Activated T-helper 1 cell treated with anti-CD3 and anti-CD28 coated beads, Interleukin-12 subunit alpha, Interleukin-12 subunit beta, Interleukin-2, Interleukin-4 antibody, amounts not matched to agents 30 ng/mL and 10 ng/mL and 1 ng/mL, durations not matched to agents 14 hours and 24 hours and 36 hours (primary cell): ENCODE data around the gene ATAD3A. TPM values are rescaled to one million over a fixed set of nuclear protein-coding genes. Genes with fewer than 3 reads are reported as not detected.
"Not testable (repeated sequence)": the region's sequence is repeated elsewhere in the genome, so short reads cannot be mapped to it uniquely, and the experiment has no call there.

Experiments used
- DNase-seq: peaks from one replicate; pipeline ENCODE4 v3.0.0; 2021; ENCODE audit warnings: low spot score
- H3K27ac Mint-ChIP-seq: one replicate; pipeline ENCODE4 v1.8.0; 2021; ENCODE audit warnings: mild to moderate bottlenecking, mixed read lengths
- H3K27me3 Mint-ChIP-seq: one replicate; pipeline ENCODE4 v1.8.0; 2022; ENCODE audit warnings: mild to moderate bottlenecking, moderate library complexity, mixed read lengths; ENCODE audit not compliant: insufficient read depth
- H3K36me3 Mint-ChIP-seq: one replicate; pipeline ENCODE4 v1.8.0; 2021; ENCODE audit warnings: low read depth, mixed read lengths
- H3K4me1 Mint-ChIP-seq: one replicate; pipeline ENCODE4 v1.8.0; 2021; ENCODE audit warnings: low read depth, mixed read lengths
- H3K4me3 Mint-ChIP-seq: one replicate; pipeline ENCODE4 v1.8.0; 2021; ENCODE audit warnings: mild to moderate bottlenecking, moderate library complexity, mixed read lengths
- H3K9me3 Mint-ChIP-seq: one replicate; pipeline ENCODE4 v1.8.0; 2021; ENCODE audit warnings: mixed read lengths
- intact Hi-C: fragments of 100-400 bp; cut with micrococcal nuclease; formaldehyde crosslinking; loops from one replicate; pipeline ENCODE4 v1.15.1; 2024
- total RNA-seq: library from RNA; stranded (reverse); gene quantifications from 2 replicates; pipeline ENCODE4 v1.2.3, GENCODE V29; 2022

Gene ATAD3A
- total RNA-seq, 1 donor from 2014 or later, result 108 TPM

GRCh38 chr1:1480488-1480867 is 31.5 kb upstream of the ATAD3A start:
- H3K4me1 Mint-ChIP-seq, DNase-seq, H3K9me3 Mint-ChIP-seq, intact Hi-C loops, H3K27me3 Mint-ChIP-seq, H3K4me3 Mint-ChIP-seq, H3K27ac Mint-ChIP-seq: not testable (repeated sequence)
- H3K36me3 Mint-ChIP-seq, result peaks cover 21% of the 10 kb centered on the region

DNA sequence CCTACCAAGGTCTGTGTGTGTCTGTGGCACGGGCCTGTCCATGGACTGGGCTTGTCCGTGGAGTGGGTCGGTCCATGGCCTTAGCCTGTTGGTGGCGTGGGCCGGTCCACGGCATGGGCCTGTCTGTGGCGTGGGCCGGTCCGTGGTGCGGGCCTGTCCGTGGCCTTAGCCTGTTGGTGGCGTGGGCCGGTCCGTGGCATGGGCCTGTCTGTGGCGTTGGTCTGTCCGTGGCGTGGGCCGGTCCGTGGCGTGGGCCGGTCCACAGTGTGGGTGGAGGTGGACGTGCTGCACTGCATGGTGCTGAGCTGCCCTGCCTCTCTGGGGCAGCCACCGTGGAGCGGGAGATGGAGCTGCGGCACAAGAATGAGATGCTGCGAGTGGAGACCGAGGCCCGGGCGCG is 30.2 kb upstream of the ATAD3A start:
- H3K27ac Mint-ChIP-seq, H3K4me3 Mint-ChIP-seq, H3K4me1 Mint-ChIP-seq, intact Hi-C loops, H3K27me3 Mint-ChIP-seq, H3K9me3 Mint-ChIP-seq, DNase-seq: not testable (repeated sequence)
- peaks cover 21% of the 10 kb centered on the region for H3K36me3 Mint-ChIP-seq

DNA sequence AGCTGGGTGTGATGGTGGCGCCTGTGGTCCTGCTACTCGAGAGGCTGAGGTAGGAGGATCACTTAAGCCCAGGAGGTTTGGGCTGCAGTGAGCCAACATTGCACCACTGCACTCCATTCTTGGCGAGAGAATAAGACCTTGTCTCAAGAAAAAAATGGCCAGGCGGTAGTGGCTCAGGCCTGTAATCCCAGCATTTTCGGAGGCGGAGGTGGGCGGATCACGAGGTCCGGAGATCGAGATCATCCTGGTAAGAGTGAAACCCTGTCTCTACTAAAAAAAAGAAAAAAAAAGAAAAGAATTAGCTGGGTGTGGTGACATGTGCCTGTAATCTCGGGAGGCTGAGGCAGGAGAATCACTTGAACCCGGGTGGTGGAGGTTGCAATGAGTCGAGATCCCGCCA is 29.1 kb upstream of the ATAD3A start:
- no peaks in the 10 kb centered on the region for H3K4me1 Mint-ChIP-seq
- intact Hi-C loops, result no loop called here
- no peaks in the 10 kb centered on the region for H3K27me3 Mint-ChIP-seq
- H3K27ac Mint-ChIP-seq, result no peak overlapping the region
- no peak overlapping the region for H3K4me3 Mint-ChIP-seq
- H3K36me3 Mint-ChIP-seq, result peaks cover 20% of the 10 kb centered on the region
- H3K9me3 Mint-ChIP-seq, result no peaks in the 10 kb centered on the region
- no peak for DNase-seq

DNA sequence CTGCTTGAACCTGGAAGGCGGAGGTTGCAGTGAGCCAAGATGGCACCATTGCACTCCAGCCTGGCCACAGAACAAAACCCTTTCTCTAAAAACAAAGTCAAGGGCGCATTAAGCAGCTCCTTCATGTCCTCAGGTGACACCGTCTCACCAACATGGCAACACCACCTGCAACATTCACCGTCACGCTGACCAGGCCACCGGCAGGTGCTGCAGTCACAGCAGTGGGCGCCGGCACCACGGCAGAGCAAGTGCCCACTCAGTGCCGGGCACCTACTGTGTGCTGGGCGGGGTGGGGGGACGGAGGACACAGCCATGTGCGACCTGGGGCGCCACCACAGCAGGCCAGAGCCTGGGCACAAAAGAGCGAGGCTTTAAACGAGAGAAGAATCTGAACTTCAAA is 28.2 kb upstream of the ATAD3A start:
- no peak overlapping the region for H3K27ac Mint-ChIP-seq
- no peaks in the 10 kb centered on the region for H3K4me1 Mint-ChIP-seq
- no peaks in the 10 kb centered on the region for H3K9me3 Mint-ChIP-seq
- peaks cover 20% of the 10 kb centered on the region for H3K36me3 Mint-ChIP-seq
- no peak for DNase-seq
- intact Hi-C loops, result no loop called here
- no peaks in the 10 kb centered on the region for H3K27me3 Mint-ChIP-seq
- H3K4me3 Mint-ChIP-seq, result no peak overlapping the region

DNA sequence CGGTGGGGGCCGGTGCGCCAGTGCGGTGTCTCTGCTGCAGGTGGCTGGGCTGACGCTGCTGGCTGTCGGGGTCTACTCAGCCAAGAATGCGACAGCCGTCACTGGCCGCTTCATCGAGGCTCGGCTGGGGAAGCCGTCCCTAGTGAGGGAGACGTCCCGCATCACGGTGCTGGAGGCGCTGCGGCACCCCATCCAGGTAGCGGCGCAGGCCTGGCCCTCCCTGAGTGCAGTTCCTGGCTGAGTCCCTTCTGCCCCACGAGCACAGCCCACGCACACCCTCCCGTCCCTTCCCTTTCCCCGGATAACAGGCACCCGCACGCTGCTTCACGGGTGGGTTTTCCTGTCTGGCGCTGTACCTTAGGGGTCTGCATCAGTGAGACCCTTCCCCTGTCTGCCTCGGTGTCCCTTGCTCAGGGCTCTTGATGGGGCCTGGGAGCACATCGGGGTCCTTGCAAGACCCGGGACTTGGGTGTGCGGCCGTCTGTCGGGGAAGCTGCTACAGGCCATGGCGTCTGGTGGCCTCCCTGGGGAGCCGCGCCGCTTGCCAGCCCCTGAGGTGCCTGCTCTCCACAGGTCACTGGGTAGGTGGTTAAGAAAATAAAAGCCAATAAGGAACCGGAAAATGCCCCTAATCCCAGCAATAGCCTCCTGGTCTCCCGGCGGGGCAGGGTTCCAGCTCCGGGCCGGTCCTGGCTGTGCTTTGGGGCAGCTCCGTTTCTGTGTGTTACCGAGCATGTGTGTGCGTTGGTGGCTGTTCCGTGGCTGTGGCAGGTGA is 26.8 kb upstream of the ATAD3A start:
- H3K4me1 Mint-ChIP-seq, H3K27me3 Mint-ChIP-seq, H3K4me3 Mint-ChIP-seq, H3K27ac Mint-ChIP-seq, DNase-seq, H3K9me3 Mint-ChIP-seq, intact Hi-C loops: not testable (repeated sequence)
- peaks cover 17% of the 10 kb centered on the region for H3K36me3 Mint-ChIP-seq

GRCh38 chr1:1485755-1486317 is 26.1 kb upstream of the ATAD3A start:
- H3K4me3 Mint-ChIP-seq, H3K27me3 Mint-ChIP-seq, H3K9me3 Mint-ChIP-seq, H3K4me1 Mint-ChIP-seq, DNase-seq, H3K27ac Mint-ChIP-seq, intact Hi-C loops: not testable (repeated sequence)
- H3K36me3 Mint-ChIP-seq, result peaks cover 21% of the 10 kb centered on the region

GRCh38 chr1:1487701-1488100 is 24.3 kb upstream of the ATAD3A start:
- intact Hi-C loops, result no loop called here
- no peak overlapping the region for H3K4me3 Mint-ChIP-seq
- H3K36me3 Mint-ChIP-seq, result peaks cover 31% of the 10 kb centered on the region
- H3K9me3 Mint-ChIP-seq, result no peaks in the 10 kb centered on the region
- H3K27ac Mint-ChIP-seq, result no peak overlapping the region
- no peaks in the 10 kb centered on the region for H3K4me1 Mint-ChIP-seq
- DNase-seq, result no peak
- H3K27me3 Mint-ChIP-seq, result no peaks in the 10 kb centered on the region

DNA sequence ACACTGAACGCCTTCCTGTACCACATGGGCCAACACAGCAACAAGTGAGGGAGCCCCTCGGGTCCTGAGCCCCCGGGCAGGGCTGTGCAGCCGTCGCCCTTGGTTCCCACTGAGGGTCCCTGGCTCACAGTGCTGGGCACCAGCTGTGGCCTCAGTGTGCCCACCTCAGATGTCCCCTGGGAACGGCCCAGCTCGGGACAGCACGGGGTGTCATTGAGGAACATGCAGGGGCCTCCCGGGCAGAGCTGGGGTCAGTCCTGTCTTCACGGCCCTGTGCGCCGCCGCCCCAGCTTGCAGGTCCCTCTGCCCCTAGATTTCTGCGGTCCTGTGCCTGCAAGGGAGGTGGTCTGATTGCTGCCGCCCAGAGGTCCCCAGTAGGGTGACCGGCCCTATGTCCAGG is 22.7 kb upstream of the ATAD3A start:
- intact Hi-C loops, result no loop called here
- no peak overlapping the region for H3K27ac Mint-ChIP-seq
- no peak for DNase-seq
- H3K27me3 Mint-ChIP-seq, result no peaks in the 10 kb centered on the region
- no peaks in the 10 kb centered on the region for H3K4me1 Mint-ChIP-seq
- peaks cover 11% of the 10 kb centered on the region for H3K9me3 Mint-ChIP-seq
- H3K36me3 Mint-ChIP-seq, result peaks cover 41% of the 10 kb centered on the region
- no peak overlapping the region for H3K4me3 Mint-ChIP-seq

DNA sequence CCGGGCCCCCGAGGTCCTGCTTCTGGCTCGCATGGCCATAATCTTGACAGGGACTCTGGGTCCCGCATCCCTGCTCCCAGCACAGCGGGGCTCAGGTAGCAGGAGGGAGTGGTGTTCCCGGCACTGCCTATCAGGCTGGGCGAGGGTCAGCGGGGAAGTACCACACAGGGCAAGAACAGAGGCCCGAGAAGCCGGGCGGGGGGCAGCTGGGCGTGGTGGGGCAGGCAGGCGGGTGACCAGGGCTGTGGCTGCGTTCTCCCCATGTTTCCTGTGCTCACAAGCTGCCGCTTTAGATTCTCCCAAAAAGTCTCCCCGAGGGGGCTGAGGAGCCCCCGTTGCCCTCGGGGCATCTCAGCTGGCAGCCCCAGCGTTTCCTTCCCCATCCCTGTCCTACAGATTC is 22.1 kb upstream of the ATAD3A start:
- H3K27me3 Mint-ChIP-seq, result no peaks in the 10 kb centered on the region
- H3K27ac Mint-ChIP-seq, result no peak overlapping the region
- H3K4me3 Mint-ChIP-seq, result no peak overlapping the region
- no peaks in the 10 kb centered on the region for H3K4me1 Mint-ChIP-seq
- intact Hi-C loops, result no loop called here
- H3K9me3 Mint-ChIP-seq, result peaks cover 11% of the 10 kb centered on the region
- no peak for DNase-seq
- H3K36me3 Mint-ChIP-seq, result peaks cover 39% of the 10 kb centered on the region

GRCh38 chr1:1490633-1491230 is 21.2 kb upstream of the ATAD3A start:
- DNase-seq, result no peak
- Mint-ChIP-seq H3K27ac (no peak overlapping the region), H3K36me3 (peaks cover 39% of the 10 kb centered on the region), H3K27me3 (no peaks in the 10 kb centered on the region), H3K9me3 (peaks cover 11% of the 10 kb centered on the region), H3K4me1 (no peaks in the 10 kb centered on the region), H3K4me3 (no peak overlapping the region)
- intact Hi-C loops, result no loop called here

GRCh38 chr1:1491601-1492000 is 20.4 kb upstream of the ATAD3A start:
- intact Hi-C loops, result no loop called here
- no peak overlapping the region for H3K27ac Mint-ChIP-seq
- H3K9me3 Mint-ChIP-seq, result peaks cover 11% of the 10 kb centered on the region
- peaks cover 39% of the 10 kb centered on the region for H3K36me3 Mint-ChIP-seq
- DNase-seq, result no peak
- H3K4me3 Mint-ChIP-seq, result no peak overlapping the region
- H3K27me3 Mint-ChIP-seq, result no peaks in the 10 kb centered on the region
- no peaks in the 10 kb centered on the region for H3K4me1 Mint-ChIP-seq

DNA sequence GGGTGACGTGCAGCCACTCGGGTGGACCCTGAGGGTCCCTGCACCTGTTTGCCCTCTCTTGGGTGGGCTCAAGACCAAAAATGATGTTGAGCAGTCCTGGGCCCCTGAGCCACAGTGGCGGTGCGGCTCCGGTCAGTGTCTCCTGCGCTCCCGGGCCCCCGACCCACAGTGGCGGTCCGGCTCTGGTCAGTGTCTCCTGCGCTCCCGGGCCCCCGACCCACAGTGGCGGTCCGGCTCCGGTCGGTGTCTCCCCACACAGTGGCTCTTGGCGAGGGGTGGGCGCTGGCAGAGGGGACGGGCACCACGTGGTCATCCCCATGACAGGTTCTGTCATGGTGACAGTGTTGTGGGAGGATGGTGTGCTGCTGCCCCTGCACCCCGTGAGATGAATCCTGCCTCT is 17.7 kb upstream of the ATAD3A start:
- H3K27ac Mint-ChIP-seq, H3K4me1 Mint-ChIP-seq, DNase-seq, H3K4me3 Mint-ChIP-seq, intact Hi-C loops, H3K27me3 Mint-ChIP-seq: not testable (repeated sequence)
- Mint-ChIP-seq H3K36me3 (peaks cover 32% of the 10 kb centered on the region), H3K9me3 (peaks cover 11% of the 10 kb centered on the region)

DNA sequence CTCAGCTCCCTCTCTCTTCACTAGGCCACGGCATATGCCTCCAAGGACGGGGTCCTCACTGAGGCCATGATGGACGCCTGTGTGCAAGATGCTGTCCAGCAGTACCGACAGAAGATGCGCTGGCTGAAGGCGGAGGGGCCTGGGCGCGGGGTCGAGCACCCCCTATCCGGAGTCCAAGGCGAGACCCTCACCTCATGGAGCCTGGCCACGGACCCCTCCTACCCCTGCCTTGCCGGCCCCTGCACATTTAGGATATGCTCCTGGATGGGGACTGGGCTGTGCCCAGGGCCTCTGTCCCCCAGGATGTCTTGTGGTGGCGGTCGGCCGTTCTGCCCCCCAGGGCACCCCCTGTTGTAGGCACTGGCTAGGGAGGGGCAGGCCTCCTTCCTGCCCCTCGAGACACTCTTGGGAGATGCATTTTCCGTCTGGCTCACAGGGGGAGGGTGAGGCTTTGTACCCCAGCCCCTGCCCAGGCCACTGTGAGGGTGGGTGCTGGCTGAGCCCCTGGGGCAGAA is 16.4 kb upstream of the ATAD3A start:
- DNase-seq, H3K27me3 Mint-ChIP-seq: not testable (repeated sequence)

More for the DNA sequence above, 16.4 kb upstream of the ATAD3A start:
- peaks cover 29% of the 10 kb centered on the region for H3K36me3 Mint-ChIP-seq
- H3K9me3 Mint-ChIP-seq, result peaks cover 11% of the 10 kb centered on the region
- H3K4me3 Mint-ChIP-seq, intact Hi-C loops, H3K27ac Mint-ChIP-seq, H3K4me1 Mint-ChIP-seq: not testable (repeated sequence)
